ENCODE data around the gene SEMA4B.

DNA sequence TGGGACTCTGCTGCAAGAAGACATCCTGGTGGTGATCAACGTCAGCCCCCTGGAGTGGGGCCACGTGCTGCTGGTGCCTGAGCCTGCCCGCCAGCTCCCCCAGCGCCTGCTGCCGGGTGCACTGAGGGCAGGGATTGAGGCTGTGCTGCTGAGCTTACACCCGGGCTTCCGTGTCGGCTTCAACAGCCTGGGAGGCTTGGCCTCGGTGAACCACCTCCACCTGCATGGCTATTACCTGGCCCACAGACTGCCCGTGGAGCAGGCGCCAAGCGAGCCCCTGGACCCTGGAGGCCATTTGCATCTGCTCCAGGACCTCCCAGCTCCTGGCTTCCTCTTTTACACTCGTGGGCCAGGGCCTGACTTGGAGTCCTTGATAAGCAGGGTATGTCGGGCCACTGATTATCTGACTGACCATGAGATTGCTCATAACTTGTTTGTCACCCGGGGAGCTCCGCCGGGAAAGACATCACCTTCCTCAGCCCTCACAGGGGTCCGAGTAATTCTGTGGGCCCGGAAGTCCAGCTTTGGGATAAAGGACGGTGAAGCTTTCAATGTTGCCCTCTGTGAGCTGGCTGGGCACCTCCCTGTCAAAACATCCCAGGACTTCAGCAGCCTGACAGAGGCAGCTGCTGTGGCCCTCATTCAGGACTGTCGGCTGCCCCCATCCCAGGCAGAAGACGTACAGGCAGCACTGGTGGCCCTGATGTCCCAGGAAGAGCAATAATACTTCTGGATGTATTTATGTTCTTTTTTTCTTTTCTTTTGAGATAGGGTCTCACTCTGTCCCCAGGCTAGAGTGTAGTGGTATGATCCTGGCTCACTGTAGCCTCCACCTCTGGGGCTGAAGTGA, 40.4 kb downstream of the SEMA4B start:
- TF ChIP-seq POLR2AphosphoS5 (IDR thresholded peaks at IDR 0.05; ENCODE audit: low read depth) (no peak), CTCF (conservative IDR thresholded peaks at IDR 0.05; ENCODE audit: low read depth in 2 of 2) (no peak), NANOG (IDR thresholded peaks at IDR 0.05; ENCODE audit: borderline replicate concordance) (no peak), EZH2 (IDR thresholded peaks at IDR 0.05; ENCODE audit: low read depth, unreplicated experiment) (no peak), CREB1 (CRISPR knock-in tag; IDR thresholded peaks at IDR 0.05; ENCODE audit: low read depth) (no peak)

All from GM23338 (cell line).